Glomerular visceral epithelial cell (primary cell): ENCODE measurements around the gene FAM228B.

Source experiments
- DNase-seq: peaks from one replicate; pipeline ENCODE4 v3.0.0-alpha.2; 2016; ENCODE audit errors: extremely low spot score

The FAM228B gene

DNA sequence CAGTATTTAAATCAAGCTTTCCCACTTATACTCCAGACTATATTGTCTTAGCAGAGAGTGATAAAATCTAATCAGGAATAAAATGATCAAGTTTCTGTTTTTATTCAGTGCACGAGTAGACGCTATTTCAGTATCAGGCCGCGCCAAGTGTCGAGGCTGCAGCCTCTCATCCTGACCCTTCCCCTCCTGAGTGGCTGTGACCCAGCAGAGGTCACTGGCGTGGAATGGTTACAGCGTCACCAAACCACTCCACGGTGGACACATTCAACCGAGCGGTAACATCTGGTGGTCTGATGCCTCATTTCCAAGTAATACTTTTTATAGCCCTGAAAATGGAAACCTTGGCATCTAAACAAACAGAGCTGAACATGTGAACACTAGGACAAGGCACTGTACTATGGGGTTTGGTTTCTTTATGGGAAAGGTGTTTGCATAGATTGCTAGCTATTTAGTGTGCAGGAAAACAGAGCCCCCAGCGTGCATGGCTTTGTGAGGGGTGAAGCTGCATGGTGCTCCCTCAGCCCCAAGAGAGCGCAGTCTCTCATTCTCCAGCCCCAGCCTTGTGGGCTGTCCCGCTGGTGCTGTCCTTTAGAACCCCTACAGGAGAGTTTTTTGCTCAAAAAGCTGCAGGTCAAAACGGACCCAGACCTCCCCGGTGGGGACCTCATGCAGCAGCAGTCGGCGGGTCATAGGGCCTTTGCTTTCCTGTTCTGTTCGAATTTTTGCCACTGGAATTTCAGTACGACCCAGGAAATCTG lies 79.9 kb downstream of the FAM228B start:
- no peak for DNase-seq

DNA sequence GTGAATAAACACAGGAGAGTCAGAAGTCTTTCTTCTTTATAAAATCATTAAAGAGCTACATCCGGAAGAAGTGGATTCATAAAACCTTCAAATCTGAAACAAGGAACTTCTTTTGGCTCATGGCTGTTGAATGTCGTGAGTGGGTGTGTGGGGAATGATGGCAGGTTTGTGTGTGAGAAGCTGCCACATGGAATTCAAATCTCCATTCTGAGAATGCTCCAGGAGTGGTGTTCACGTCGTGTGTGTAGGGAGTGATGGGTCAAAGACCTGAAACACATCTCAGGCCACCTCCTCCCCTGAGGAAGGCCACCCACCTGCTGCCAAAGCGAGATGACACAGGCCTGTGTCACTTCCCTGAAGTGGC lies 80.5 kb downstream of the FAM228B start:
- no peak for DNase-seq

- no peak for DNase-seq
Observed at GRCh38 chr2:24204505-24204904, 81.2 kb downstream of the FAM228B start.

DNA sequence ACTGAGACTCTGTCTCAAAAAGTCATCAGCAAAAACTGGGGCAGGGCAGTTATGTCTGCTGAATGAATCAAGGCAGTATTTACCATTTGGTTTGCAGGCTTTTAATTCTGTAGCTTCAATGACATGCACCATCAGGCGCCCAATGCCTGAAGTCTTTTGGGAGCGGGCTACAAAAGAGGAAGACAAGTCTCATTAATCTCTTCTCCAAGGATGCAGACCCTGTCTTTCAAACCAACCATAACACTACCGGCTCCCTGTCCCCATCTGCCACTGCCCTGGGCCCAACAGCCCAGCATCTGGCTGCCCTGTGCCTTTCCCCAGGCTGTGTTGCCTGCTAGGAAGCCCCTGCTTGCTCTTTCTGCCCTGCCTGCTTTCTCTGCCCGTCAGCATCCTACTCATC lies 81.9 kb downstream of the FAM228B start:
- DNase-seq: no peak

GRCh38 chr2:24206242-24206641 lies 83.0 kb downstream of the FAM228B start:
- no peak for DNase-seq

GRCh38 chr2:24206714-24207113 lies 83.4 kb downstream of the FAM228B start:
- no peak for DNase-seq

DNA sequence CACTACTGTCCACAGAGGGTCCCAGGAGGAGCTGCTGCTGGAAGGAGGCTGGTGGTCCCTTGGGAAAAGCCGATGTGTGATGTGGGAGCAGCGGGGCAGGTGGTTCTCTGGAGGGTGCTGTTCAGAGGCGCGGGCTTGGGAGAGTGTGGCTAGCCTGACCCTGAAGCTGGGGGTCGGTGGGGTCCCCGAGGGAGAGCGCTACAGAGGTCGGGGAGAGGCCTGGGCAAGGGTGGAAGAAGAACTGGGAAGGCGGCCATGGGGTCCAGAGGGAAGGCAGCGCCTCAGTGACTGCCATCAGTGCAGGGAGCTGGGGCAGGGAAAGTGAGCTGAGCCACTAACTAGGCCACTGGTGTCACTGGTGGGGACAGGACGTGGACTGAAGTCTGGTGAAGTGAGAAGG lies 84.1 kb downstream of the FAM228B start:
- no peak for DNase-seq

DNA sequence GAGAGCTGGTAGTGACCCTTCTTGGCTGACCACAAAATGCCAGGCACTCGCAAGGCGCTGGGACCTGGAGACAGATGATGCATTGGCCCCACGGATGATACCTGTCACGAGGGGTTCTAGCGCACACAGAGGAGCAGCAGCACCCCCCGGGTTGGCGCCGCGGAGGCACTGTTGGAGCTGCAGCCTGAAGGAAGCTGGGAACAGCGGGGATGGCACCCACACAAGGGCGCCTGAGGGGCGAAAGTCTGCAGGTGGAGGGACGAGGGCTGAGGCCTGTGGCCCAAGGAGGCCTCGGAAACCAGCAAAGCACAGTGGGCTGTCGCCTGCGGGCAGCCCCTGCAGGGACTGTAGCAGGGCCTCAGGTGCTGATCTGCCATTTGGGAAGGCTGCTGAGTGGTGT lies 85.2 kb downstream of the FAM228B start:
- no peak for DNase-seq

DNA sequence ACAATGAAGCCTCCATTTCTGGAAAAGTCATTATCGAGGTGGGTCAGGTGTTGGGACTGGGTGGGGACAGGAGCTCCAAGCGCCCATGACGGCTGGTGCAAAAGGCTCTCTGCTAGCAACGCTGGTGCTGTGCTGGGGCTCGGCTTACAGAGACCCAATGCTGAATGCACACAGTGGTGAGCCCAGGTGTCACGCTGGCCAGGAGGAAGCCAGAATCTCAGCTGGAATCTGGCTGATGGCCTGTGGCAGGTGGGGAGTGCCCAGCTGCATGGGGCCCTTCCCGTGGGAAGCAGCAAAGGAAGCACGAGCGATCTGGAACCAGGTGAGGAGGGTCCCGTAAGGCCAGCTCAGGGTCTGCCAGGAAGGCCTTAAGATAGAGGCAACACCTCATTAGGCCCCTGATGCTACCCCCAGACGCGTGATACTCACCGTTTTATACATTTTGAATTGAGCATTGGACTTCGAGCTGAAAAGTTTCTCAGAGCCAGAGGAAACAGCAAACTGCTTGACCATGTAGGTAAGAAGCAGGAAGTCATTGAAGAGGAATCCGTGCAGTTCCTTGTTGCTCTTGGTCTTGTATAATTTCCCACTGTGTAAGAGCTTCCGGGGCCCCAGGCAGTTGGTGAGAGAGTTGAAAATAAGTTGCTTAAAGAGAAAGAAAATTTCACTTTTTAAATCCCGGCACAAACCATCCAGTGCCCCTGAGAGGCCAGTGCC lies 86.3 kb downstream of the FAM228B start:
- DNase-seq: no peak

GRCh38 chr2:24210106-24210455 lies 86.8 kb downstream of the FAM228B start:
- no peak for DNase-seq

DNA sequence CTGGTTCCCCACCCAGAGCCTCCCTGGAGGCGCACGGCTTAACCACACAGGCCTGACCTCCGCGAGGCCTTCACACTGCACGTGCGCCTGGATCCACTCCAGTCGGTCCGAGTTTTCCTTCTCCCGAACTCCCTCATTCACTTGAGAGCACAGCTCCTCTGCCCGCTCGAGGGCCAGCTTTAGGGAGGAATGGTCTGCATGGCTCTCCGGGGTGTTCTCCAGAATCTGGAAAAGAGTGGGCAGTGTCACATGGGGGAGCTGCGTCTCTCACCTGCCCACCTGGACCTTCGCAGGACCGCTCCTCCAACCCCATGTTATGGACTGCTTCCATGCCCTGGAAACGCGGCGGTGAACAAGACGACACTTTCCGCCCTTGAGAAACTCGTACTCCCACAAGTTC lies 87.5 kb downstream of the FAM228B start:
- no peak for DNase-seq

- no peak for DNase-seq
Observed at GRCh38 chr2:24211408-24211807, 88.1 kb downstream of the FAM228B start.

- no peak for DNase-seq
Observed at GRCh38 chr2:24214880-24215279, 91.6 kb downstream of the FAM228B start.
